Suprapubic skin (tissue), 4 donors: Measurements from ENCODE around the gene SLC16A8.

Experiments
- CTCF ChIP-seq, 2 donors: fragments of 200-600 bp in 1 of 2; fragments of 450-650 bp in 1 of 2; sonication (generic) in 1 of 2; IDR thresholded peaks; one replicate each; pipeline ENCODE4 v1.5.1; 2016 to 2019; ENCODE audit warnings: antibody characterized with exemption in 2 of 2, mild to moderate bottlenecking in 1 of 2, moderate library complexity in 1 of 2
- EP300 ChIP-seq: sonication (generic); formaldehyde crosslinking; IDR thresholded peaks from one replicate; pipeline ENCODE4 v1.6.1; 2017; ENCODE audit warnings: antibody characterized with exemption
- POLR2A ChIP-seq, 2 donors: fragments of 450-650 bp; IDR thresholded peaks; one replicate each; pipeline ENCODE4 v1.6.1; 2017; ENCODE audit warnings: antibody characterized with exemption in 2 of 2, mild to moderate bottlenecking in 2 of 2, moderate library complexity in 2 of 2
- POLR2AphosphoS5 ChIP-seq, 3 donors: sonication (generic); formaldehyde crosslinking; IDR thresholded peaks; one replicate each; pipeline ENCODE4 v1.6.1; 2017; ENCODE audit warnings: antibody characterized with exemption in 3 of 3

GRCh38 chr22:38086942-38087341, 3.0 kb upstream of the SLC16A8 start:
- TF ChIP-seq EP300 (no peak), POLR2A (IDR thresholded peaks at IDR 0.05) (no peak), CTCF (IDR thresholded peaks at IDR 0.05) (no peak), POLR2AphosphoS5 (IDR thresholded peaks at IDR 0.05) (no peak)
